Endometrial microvascular endothelial cells (primary cell): Measurements from ENCODE around the gene CSF2RB. TPM values are rescaled to one million over a fixed set of nuclear protein-coding genes. Genes with fewer than 3 reads are reported as not detected.

ENCODE experiments used
- in situ Hi-C: cut with HindIII; loops from 2 replicates; pipeline ENCODE4 v1.10.0; 2017; ENCODE audit warnings: low sequenced_read_pairs, low pct_unique_long_range_greater_than_20kb; ENCODE audit errors: inconsistent ontology term
- total RNA-seq: library from RNA; depleted of rRNA; stranded (reverse); fragments of >200 nt; gene quantifications from one replicate; pipeline ENCODE4 v1.2.3, GENCODE V29; 2015; ENCODE audit errors: inconsistent ontology term

The CSF2RB gene
- total RNA-seq, 1 donor from 2014 or later: 4.1 TPM

DNA sequence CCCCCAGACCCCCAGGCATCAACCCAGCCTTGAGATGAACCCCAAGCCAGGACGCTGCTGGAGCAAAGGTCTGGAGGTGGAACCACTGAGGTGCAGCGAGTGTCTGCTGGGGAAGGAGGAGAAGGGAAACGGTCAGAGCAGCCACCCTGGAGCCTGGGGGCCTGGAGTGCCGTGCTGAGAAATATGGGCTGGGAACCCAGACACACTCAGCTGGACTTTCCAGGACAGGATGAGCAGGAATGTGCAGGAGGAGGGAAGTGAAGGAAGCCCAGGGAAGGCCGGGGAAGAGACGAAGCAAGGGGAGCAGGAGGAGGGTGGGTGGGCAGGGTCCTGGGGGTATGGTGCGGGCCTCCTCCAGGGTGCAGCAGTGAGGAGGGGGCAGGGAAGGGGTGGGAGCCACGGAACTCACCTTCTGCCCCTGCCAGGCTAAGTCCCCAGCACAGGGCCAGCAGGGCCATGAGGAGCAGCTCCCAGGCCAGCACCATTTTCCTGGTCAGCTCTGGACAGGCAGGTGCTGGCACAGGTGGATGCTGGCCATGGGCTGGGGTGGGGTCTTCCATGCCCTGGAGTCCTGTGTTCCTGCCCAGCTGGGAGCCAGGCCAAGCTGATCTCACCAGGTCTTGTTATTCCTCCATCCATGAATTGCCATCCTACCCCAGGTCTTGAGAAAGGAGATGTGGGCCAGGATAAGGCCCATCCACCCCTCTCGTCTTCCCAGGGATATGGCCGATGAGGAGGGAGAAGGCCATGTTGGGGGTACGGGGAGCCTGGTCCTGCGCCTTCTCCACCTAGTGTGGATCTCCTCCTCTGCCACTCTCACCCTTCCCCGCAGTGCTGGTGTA, 40.0 kb downstream of the CSF2RB start:
- in situ Hi-C loops: no loop called here

GRCh38 chr22:36954251-36955014, 41.0 kb downstream of the CSF2RB start:
- in situ Hi-C loops: no loop called here

DNA sequence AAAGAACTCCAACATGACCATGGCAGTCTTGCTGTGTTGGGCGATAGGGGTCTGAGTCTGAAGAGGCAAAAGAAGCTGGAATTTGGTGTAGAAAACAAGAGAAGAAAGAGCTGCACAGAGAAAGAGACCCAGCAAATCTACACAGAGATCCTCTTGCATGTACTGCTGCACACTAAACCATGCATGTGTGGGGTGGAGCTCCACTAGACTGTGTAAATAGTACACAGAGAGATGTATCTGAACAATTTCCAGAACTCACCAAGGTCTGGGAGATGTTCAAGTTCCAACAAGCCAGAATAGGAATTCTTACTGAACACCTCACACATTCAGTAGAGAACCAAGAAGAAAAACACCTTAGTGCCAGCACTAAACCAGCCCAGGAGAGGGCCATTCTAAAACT, 42.3 kb downstream of the CSF2RB start:
- in situ Hi-C loops: no loop called here

- in situ Hi-C loops: no loop called here
These were observed 44.9 kb downstream of the CSF2RB start for GRCh38 chr22:36958366-36958765.

DNA sequence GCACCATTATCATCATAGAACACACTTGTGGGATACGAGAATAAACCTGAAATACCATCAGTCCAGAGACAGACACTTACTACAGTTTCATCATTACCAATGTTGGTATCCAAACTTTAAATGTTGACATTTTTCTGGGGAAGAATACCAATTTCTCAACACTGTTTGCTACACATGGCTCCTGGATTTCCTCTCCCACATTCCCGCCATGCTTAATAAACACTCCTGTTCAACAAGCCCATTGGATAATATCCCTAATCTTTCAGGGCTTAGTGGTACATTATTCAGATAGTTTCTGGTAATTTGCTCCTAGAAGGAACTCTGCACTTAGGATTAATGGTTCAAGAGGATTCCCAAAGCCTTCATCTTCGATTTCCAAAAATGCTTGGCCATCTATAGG, 48.2 kb downstream of the CSF2RB start:
- in situ Hi-C loops: no loop called here

- in situ Hi-C loops: no loop called here
These were observed 49.9 kb downstream of the CSF2RB start for GRCh38 chr22:36963302-36963701.

DNA sequence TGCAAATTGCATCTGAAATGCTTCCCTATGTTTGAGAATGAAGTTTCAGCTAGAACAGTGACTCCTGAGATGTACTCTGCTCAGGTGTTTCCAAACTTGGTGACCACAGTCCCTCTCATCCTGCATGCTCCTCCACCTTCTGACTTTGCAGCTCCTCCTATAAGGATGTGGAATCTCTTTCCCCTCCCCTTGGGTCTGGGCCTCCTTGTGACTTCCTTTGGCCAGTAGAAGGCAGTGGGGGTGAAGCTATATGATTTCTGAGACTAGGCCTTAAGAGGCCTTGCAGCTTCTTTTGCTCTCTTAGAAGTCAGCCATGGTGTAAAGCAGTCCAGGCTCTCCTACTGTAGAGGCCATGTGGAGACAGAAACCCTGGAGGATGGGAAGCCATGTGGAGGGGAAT, 50.7 kb downstream of the CSF2RB start:
- in situ Hi-C loops: no loop called here

- in situ Hi-C loops: no loop called here
These were observed 52.3 kb downstream of the CSF2RB start for GRCh38 chr22:36965696-36966095.

GRCh38 chr22:36966851-36967540, 53.6 kb downstream of the CSF2RB start:
- in situ Hi-C loops: no loop called here

DNA sequence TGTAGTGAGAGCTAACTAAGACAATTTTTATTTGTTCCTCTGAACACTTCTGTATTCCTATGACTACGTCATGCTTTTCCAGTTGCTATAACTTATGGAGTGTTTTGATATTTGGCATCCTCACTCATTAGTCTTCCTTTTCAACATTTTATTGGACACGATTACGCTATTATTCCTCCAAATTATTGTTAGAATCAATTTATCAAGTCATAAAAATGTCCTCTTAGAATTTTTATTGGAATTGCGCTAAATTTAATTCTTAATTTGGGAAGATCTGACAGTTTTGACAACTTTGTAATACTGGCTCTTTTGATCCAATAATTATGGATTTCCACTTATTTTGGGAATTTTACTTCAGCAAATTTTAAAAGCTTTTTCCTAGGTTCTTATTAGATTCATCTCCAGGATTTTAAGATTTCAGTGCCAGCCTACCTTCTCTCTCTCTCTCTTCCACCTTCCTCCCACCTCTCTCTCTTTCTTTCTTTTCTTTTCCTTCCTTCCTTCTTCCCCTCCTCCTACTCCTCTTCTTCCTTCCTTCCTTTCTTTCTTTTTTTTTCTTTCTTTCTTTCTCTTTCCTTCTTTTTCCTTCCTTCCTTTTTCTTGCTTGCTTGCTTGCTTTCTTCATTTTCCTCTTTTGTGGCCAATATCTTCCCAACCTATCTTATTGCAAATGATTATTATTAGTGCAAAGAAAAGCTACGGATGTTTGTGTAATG, 55.0 kb downstream of the CSF2RB start:
- in situ Hi-C loops: no loop called here

GRCh38 chr22:36971341-36972125, 58.1 kb downstream of the CSF2RB start:
- in situ Hi-C loops: no loop called here

DNA sequence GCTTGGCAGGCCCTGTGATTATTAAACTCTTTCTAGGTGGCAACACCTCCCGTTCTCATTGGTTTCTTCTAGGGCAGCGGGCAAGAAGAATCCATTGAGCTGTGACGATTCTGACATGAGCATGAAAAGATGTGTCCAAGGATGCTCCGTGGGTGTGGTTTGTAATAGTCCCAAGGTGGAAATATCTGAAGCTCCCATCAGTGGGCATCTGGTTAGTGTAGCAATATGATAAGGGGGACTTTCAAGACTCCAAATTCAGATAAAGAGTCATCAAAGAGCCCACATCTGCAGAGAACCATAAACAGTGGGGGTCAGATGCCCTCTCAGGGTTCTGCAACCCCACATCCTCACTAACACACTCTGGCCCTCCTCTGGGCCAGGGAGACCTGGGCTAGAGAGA, 63.2 kb downstream of the CSF2RB start:
- in situ Hi-C loops: no loop called here

DNA sequence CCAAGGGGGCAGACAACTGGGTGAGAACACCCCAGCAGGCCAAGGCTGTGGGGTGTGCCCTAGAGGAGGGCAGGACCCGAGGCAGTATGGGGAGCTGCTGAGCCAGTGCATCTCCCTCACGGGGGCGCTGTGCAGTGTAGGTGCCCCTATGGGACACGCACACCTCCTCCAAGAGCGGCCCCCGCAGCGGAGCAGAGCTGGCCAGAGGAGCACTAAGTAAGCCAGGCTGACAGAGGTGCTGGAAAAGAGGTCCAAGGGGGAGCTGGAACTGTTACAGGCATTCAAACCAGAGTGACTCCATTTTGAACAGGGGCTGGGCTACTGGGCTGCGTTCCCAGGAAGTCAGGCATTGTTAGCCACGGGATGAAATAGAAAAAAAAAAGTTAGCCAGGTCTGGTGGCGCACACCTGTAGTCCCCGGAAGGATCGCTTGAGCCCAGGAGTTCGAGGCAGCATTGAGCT, 64.0 kb downstream of the CSF2RB start:
- in situ Hi-C loops: no loop called here

DNA sequence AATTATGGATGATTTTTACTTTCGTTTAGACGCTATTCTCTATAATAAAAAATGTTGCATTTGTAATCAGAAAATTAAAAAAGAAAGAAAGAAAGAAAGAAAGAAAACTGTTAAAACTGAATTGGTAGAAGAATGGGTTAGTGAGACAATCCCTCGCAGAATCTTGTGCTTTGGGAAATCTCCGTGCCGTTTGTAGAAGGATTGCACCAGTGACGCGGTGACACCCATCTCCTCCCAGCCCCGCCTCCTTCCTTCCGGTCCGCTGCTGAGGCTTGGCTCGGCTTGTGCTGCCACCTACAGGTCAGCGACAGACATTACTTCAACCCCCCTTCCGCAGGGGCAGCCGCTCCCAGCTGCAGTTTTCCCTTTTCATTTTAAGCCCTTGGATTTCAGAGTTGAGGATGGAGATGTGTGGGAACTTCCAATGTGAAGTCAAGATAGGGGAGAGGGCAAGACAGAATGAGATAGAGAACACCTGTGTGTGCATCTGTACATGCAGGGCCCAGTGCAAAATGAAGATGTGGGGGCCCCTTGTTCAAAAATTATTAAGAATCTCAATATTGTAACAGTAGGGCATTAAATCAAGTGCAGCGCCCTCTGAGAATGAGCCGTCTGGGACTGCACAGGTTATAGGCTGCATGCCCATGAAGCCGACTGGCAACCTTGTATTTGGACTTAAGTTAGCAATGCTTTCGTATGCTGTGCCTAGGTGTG, 64.7 kb downstream of the CSF2RB start:
- in situ Hi-C loops: no loop called here

GRCh38 chr22:36979016-36979910, 65.8 kb downstream of the CSF2RB start:
- in situ Hi-C loops: no loop called here

- in situ Hi-C loops: no loop called here
These were observed 67.9 kb downstream of the CSF2RB start for GRCh38 chr22:36981247-36981775.
